Heart right ventricle (tissue), 16 donors: ENCODE results near the gene DCP2. TPM values are rescaled to one million over a fixed set of nuclear protein-coding genes. Genes with fewer than 3 reads are reported as not detected.

Source experiments
- ATAC-seq, 8 donors: fragments of 200-7000 bp; cut with Tn5 transposase; one replicate each; pipeline ENCODE4 v1.9.1; 2020; ENCODE audit warnings: mild to moderate bottlenecking in 8 of 8, moderate library complexity in 8 of 8, moderate number of reproducible peaks in 1 of 8
- DNase-seq, 2 donors: peaks; one replicate each; pipeline ENCODE4 v3.0.0-alpha.2; 2020
- H3K27ac ChIP-seq, 10 donors: fragments of 200-600 bp; sonication (generic) in 2 of 10; one replicate each; pipeline versions ENCODE4 v1.5.0 to v1.8.0; 2020 to 2022; ENCODE audit warnings: mild to moderate bottlenecking in 3 of 10
- H3K27me3 ChIP-seq, 7 donors: fragments of 200-600 bp; one replicate each; pipeline ENCODE4 v1.8.0; 2021 to 2022; ENCODE audit warnings: mild to moderate bottlenecking in 2 of 7
- H3K36me3 ChIP-seq, 9 donors: fragments of 200-600 bp; sonication (generic) in 1 of 9; one replicate each; pipeline versions ENCODE4 v1.5.0 to v1.8.0; 2020 to 2022; ENCODE audit warnings: mild to moderate bottlenecking in 2 of 9
- H3K4me1 ChIP-seq, 9 donors: fragments of 200-600 bp; sonication (generic) in 1 of 9; one replicate each; pipeline versions ENCODE4 v1.5.0 to v1.8.0; 2020 to 2022; ENCODE audit warnings: mild to moderate bottlenecking in 4 of 9
- H3K4me3 ChIP-seq, 10 donors: fragments of 200-600 bp; sonication (generic) in 2 of 10; one replicate each; pipeline versions ENCODE4 v1.5.0 to v1.8.0; 2020 to 2022; ENCODE audit warnings: mild to moderate bottlenecking in 7 of 10, moderate library complexity in 2 of 10
- H3K9me3 ChIP-seq, 11 donors: fragments of 200-600 bp in 10 of 11; sonication (generic) in 2 of 11; one replicate each; pipeline versions ENCODE4 v1.5.0 to v1.8.0; 2013 to 2022; ENCODE audit warnings: mild to moderate bottlenecking in 2 of 11, control low read depth in 1 of 11, moderate library complexity in 1 of 11
- CTCF ChIP-seq, 9 donors: fragments of 200-600 bp; sonication (generic) in 2 of 9; IDR thresholded peaks; one replicate each; pipeline versions ENCODE4 v1.5.0 to v1.8.0; 2021 to 2022; ENCODE audit warnings: antibody characterized with exemption in 9 of 9, mild to moderate bottlenecking in 5 of 9, moderate library complexity in 1 of 9
- WGBS, 2 donors: extraction: QIAGEN DNeasy Blood & Tissue Kit; methylation state at CpG; one replicate each; pipeline ENCODE4 v1.1.7; 2013; ENCODE audit warnings: inconsistent platforms in 1 of 2; 5-methylcytosine and 5-hydroxymethylcytosine counted together
- intact Hi-C, 10 donors: fragments of 100-400 bp; cut with DNase I; formaldehyde crosslinking; loops; one replicate each; pipeline versions ENCODE4 v1.11.1 to v1.14.2; 2022
- polyA plus RNA-seq, 2 donors: library from polyadenylated mRNA; stranded (reverse); fragments of 200-250 nt; gene quantifications; one replicate each; pipeline ENCODE4 v1.2.3, GENCODE V29; 2013
- total RNA-seq, 10 donors: library from RNA; stranded (reverse); fragmentation: NEBNext Ultra II Directional in 3 of 10; extraction: Animal tissue kit (Norgen Biotek cat#: 25700) in 3 of 10; gene quantifications; one replicate each; pipeline versions ENCODE4 v1.2.1 to v1.2.4, GENCODE V29; 2021 to 2023
- donor health status: Arrhythmogenic right ventricular cardiomyopathy.
- donor health status: ischemic (EF 13 %, LVEDD 7.1; RV severe dilation, severe dysfunction).
- donor health status: healthy with polysubstance abuse.
- donor health status: DM: no; HTN: yes; CAD: no.
- donor health status: DM: no; HTN: no; CAD: no.
- donor health status: ischemic (EF 25% LVEDD 6.9; RV normal size, moderate dysfunction).
- donor health status: ischemic (EF 25% LVEDD 5.7; RV mildly dilated, moderate dysfunction).
- donor health status: healthy.
- donor health status: DM: yes; HTN: yes; CAD: no.
- donor health status: Ischemic cardiomyopathy.
- donor health status: ischemic (EF 35%, LVEDD 5.7; RV mildly dilated, moderate dysfunction).
- donor health status: nonischemic (EF 11% LVEDD 7.7; RV severe dilation, severe dysfunction).
- donor health status: DM: yes; HTN: yes; CAD: no.
- donor health status: PGD.
- donor health status: ischemic (EF 29% LVEDD 5.4; RV normal size, mild dysfunction).
- donor health status: nonischemic (EF 23%, LVEDD 6.1; RV moderate dilation, normal function).

DCP2 gene
- total and polyA plus RNA-seq, 12 donors = 3.1 to 24.5 (median 16.1) TPM

GRCh38 chr5:112935675-112936074 is 40.9 kb upstream of the DCP2 start:
- WGBS, 2 donors = 92 to 97% methylated on average over 5 of the region's 5 CpGs
- no peaks in the 10 kb centered on the region for H3K27me3 ChIP-seq

GRCh38 chr5:112938286-112938685 is 38.3 kb upstream of the DCP2 start:
- H3K27ac ChIP-seq = no peak overlapping the region
- 89 to 92% methylated on average over 8 of the region's 8 CpGs for WGBS, 2 donors
- no peak for ATAC-seq

More at GRCh38 chr5:112935675-112936074, 40.9 kb upstream of the DCP2 start:
- no peak for TF ChIP-seq CTCF (IDR thresholded peaks at IDR 0.05)
- intact Hi-C loops = no loop called here
- Histone ChIP-seq H3K36me3 (no peaks in the 10 kb centered on the region), H3K9me3 (no peaks in the 10 kb centered on the region), H3K4me1 (peaks cover 0 to 14% (median 7%) of the 10 kb centered on the region in 9 donors), H3K27ac (no peak overlapping the region), H3K4me3 (no peak overlapping the region)
- no peak for ATAC-seq
- DNase-seq = no peak

GRCh38 chr5:112940670-112941069 is 35.9 kb upstream of the DCP2 start:
- no peaks in the 10 kb centered on the region for H3K27me3 ChIP-seq
- H3K4me1 ChIP-seq = no peaks in the 10 kb centered on the region
- H3K36me3 ChIP-seq = no peaks in the 10 kb centered on the region
- H3K9me3 ChIP-seq = no peaks in the 10 kb centered on the region
- WGBS, 2 donors = 69 to 70% methylated on average over 2 of the region's 2 CpGs
- no peak for DNase-seq
- no peak overlapping the region for H3K27ac ChIP-seq
- ATAC-seq = no peak
- no peak overlapping the region for H3K4me3 ChIP-seq
- no peak for TF ChIP-seq CTCF (IDR thresholded peaks at IDR 0.05)
- intact Hi-C loops = no loop called here

More at GRCh38 chr5:112938286-112938685, 38.3 kb upstream of the DCP2 start:
- TF ChIP-seq CTCF (IDR thresholded peaks at IDR 0.05) = no peak
- intact Hi-C loops = no loop called here
- Histone ChIP-seq H3K4me3 (no peak overlapping the region), H3K4me1 (peaks cover 0 to 5% (median 0%) of the 10 kb centered on the region in 9 donors), H3K9me3 (no peaks in the 10 kb centered on the region), H3K36me3 (no peaks in the 10 kb centered on the region), H3K27me3 (no peaks in the 10 kb centered on the region)
- DNase-seq = no peak

- Histone ChIP-seq H3K27ac (no peak overlapping the region), H3K27me3 (no peaks in the 10 kb centered on the region), H3K9me3 (no peaks in the 10 kb centered on the region), H3K36me3 (no peaks in the 10 kb centered on the region), H3K4me1 (no peaks in the 10 kb centered on the region), H3K4me3 (no peak overlapping the region)
- 98 to 99% methylated on average over 1 of the region's 1 CpG for WGBS, 2 donors
- DNase-seq = no peak
- no peak for TF ChIP-seq CTCF (IDR thresholded peaks at IDR 0.05)
- intact Hi-C loops = no loop called here
- ATAC-seq = no peak
Observed at GRCh38 chr5:112948458-112948857, 28.1 kb upstream of the DCP2 start.
